WTC11 (cell line): ENCODE measurements around the gene ACIN1.

Source experiments
- ESRRA ChIP-seq: sonication (generic); formaldehyde crosslinking; IDR thresholded peaks from 2 replicates; pipeline ENCODE4 v1.8.1; 2022; ENCODE audit warnings: mild to moderate bottlenecking, missing genetic modification reagents, borderline replicate concordance
- SMAD3 ChIP-seq: sonication (generic); formaldehyde crosslinking; IDR thresholded peaks from 2 replicates; pipeline ENCODE4 v1.8.0; 2022; ENCODE audit warnings: missing genetic modification reagents, mild to moderate bottlenecking, borderline replicate concordance
- SP1 ChIP-seq: sonication (generic); formaldehyde crosslinking; conservative IDR thresholded peaks from 2 replicates; pipeline ENCODE4 v1.8.1; 2022; ENCODE audit warnings: missing genetic modification reagents
- TF ChIP-seq, protein P1 (sequence below): sonication (generic); formaldehyde crosslinking; IDR thresholded peaks from 2 replicates; pipeline ENCODE4 v1.8.1; 2022; ENCODE audit warnings: low read depth, missing genetic modification reagents, borderline replicate concordance
- TF ChIP-seq, protein P2 (sequence below): sonication (generic); formaldehyde crosslinking; IDR thresholded peaks from 2 replicates; pipeline ENCODE4 v1.8.1; 2023; ENCODE audit warnings: mild to moderate bottlenecking, missing genetic modification reagents, borderline replicate concordance
- TF ChIP-seq, protein P3 (sequence below): sonication (generic); formaldehyde crosslinking; IDR thresholded peaks from 2 replicates; pipeline ENCODE4 v1.8.1; 2023; ENCODE audit warnings: mild to moderate bottlenecking, missing genetic modification reagents, moderate library complexity
- TF ChIP-seq, protein P4 (sequence below): sonication (generic); formaldehyde crosslinking; IDR thresholded peaks from 2 replicates; pipeline ENCODE4 v1.8.1; 2023; ENCODE audit warnings: mild to moderate bottlenecking, moderate library complexity, missing genetic modification reagents

DNA sequence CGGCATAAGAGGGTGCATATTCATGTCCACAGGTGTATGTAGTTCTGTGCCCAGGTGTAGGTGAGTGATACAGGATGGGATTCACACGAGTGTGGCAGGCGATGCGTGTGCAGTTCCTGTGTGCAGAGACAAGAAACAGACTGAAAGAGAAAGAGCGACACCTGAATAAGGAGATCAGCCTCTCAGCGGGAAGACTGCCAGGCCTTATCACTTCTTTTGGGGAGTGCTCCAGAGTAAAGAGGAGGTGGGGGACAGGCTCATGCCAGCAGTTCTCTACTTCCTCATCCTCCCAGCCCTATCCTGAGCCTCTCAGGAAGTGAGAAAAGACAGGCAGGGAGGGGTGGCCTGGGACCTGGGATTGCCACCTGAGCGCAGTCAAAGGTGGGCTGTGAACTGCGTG, 50.1 kb downstream of the ACIN1 start:
- TF ChIP-seq, protein P1, sequence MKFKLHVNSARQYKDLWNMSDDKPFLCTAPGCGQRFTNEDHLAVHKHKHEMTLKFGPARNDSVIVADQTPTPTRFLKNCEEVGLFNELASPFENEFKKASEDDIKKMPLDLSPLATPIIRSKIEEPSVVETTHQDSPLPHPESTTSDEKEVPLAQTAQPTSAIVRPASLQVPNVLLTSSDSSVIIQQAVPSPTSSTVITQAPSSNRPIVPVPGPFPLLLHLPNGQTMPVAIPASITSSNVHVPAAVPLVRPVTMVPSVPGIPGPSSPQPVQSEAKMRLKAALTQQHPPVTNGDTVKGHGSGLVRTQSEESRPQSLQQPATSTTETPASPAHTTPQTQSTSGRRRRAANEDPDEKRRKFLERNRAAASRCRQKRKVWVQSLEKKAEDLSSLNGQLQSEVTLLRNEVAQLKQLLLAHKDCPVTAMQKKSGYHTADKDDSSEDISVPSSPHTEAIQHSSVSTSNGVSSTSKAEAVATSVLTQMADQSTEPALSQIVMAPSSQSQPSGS (CRISPR knock-in tag) = no peak
- TF ChIP-seq, protein P2, sequence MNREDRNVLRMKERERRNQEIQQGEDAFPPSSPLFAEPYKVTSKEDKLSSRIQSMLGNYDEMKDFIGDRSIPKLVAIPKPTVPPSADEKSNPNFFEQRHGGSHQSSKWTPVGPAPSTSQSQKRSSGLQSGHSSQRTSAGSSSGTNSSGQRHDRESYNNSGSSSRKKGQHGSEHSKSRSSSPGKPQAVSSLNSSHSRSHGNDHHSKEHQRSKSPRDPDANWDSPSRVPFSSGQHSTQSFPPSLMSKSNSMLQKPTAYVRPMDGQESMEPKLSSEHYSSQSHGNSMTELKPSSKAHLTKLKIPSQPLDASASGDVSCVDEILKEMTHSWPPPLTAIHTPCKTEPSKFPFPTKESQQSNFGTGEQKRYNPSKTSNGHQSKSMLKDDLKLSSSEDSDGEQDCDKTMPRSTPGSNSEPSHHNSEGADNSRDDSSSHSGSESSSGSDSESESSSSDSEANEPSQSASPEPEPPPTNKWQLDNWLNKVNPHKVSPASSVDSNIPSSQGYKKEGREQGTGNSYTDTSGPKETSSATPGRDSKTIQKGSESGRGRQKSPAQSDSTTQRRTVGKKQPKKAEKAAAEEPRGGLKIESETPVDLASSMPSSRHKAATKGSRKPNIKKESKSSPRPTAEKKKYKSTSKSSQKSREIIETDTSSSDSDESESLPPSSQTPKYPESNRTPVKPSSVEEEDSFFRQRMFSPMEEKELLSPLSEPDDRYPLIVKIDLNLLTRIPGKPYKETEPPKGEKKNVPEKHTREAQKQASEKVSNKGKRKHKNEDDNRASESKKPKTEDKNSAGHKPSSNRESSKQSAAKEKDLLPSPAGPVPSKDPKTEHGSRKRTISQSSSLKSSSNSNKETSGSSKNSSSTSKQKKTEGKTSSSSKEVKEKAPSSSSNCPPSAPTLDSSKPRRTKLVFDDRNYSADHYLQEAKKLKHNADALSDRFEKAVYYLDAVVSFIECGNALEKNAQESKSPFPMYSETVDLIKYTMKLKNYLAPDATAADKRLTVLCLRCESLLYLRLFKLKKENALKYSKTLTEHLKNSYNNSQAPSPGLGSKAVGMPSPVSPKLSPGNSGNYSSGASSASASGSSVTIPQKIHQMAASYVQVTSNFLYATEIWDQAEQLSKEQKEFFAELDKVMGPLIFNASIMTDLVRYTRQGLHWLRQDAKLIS (CRISPR knock-in tag) = no peak
- TF ChIP-seq SP1 (CRISPR knock-in tag) (no peak), SMAD3 (CRISPR knock-in tag) (no peak), ESRRA (no peak)
- TF ChIP-seq, protein P3, sequence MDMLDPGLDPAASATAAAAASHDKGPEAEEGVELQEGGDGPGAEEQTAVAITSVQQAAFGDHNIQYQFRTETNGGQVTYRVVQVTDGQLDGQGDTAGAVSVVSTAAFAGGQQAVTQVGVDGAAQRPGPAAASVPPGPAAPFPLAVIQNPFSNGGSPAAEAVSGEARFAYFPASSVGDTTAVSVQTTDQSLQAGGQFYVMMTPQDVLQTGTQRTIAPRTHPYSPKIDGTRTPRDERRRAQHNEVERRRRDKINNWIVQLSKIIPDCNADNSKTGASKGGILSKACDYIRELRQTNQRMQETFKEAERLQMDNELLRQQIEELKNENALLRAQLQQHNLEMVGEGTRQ = no peak
- TF ChIP-seq, protein P4, sequence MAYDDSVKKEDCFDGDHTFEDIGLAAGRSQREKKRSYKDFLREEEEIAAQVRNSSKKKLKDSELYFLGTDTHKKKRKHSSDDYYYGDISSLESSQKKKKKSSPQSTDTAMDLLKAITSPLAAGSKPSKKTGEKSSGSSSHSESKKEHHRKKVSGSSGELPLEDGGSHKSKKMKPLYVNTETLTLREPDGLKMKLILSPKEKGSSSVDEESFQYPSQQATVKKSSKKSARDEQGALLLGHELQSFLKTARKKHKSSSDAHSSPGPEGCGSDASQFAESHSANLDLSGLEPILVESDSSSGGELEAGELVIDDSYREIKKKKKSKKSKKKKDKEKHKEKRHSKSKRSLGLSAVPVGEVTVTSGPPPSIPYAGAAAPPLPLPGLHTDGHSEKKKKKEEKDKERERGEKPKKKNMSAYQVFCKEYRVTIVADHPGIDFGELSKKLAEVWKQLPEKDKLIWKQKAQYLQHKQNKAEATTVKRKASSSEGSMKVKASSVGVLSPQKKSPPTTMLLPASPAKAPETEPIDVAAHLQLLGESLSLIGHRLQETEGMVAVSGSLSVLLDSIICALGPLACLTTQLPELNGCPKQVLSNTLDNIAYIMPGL = no peak
